ENCODE results near the gene MAGEF1.
"Not testable (repeated sequence)": the region's sequence is repeated elsewhere in the genome, so short reads cannot be mapped to it uniquely, and the experiment has no call there.

The MAGEF1 gene

GRCh38 chr3:184729154-184729553 lies 17.3 kb upstream of the MAGEF1 start:
- H3K4ac ChIP-seq (ENCODE audit: low read length); H3K36me3 ChIP-seq (replicated peaks in 1 of 2; ENCODE audit: control insufficient read depth in 2 of 2, insufficient read depth in 2 of 2, low read length in 2 of 2); H3K9me3 ChIP-seq (replicated peaks in 1 of 2; ENCODE audit: control insufficient read depth in 2 of 2, insufficient read depth in 1 of 2, low read depth in 1 of 2, low read length in 2 of 2); H3K18ac ChIP-seq (ENCODE audit: low read length); H2BK15ac ChIP-seq (ENCODE audit: low read length); H3K27me3 ChIP-seq (ENCODE audit: control insufficient read depth in 3 of 3, insufficient read depth in 3 of 3, low read depth in 1 of 3, low read length in 3 of 3); H2AFZ ChIP-seq (ENCODE audit: low read length); H3K4me3 ChIP-seq (ENCODE audit: low read length in 2 of 2); H2BK5ac ChIP-seq (ENCODE audit: low read length); H4K91ac ChIP-seq (ENCODE audit: low read depth, low read length, poor library complexity); H3K79me1 ChIP-seq (ENCODE audit: low read depth, low read length); H3K27ac ChIP-seq (replicated peaks; ENCODE audit: low read length); H2BK12ac ChIP-seq (ENCODE audit: low read length); DNase-seq (ENCODE audit: low spot score); H3K4me2 ChIP-seq (ENCODE audit: insufficient read depth, low read length, poor library complexity, severe bottlenecking); H2BK120ac ChIP-seq (ENCODE audit: low read depth, low read length); H3K14ac ChIP-seq (ENCODE audit: low read length); H4K8ac ChIP-seq (ENCODE audit: low read depth, low read length); H3K9ac ChIP-seq (ENCODE audit: low read depth, low read length, poor library complexity); H2AK5ac ChIP-seq (ENCODE audit: low read depth, low read length); H3K23ac ChIP-seq (ENCODE audit: low read depth, low read length, poor library complexity): not testable (repeated sequence)
- no CpG with 5 or more reads among the region's 14 CpGs for WGBS, 2 donors (ENCODE audit: extremely low coverage in 2 of 2, insufficient read length in 2 of 2, insufficient replicate concordance in 1 of 2)
- H3K4me1 ChIP-seq (ENCODE audit: control insufficient read depth in 2 of 2, insufficient read depth in 1 of 2, low read depth in 1 of 2, low read length in 2 of 2), result peaks cover 10 to 12% of the 10 kb centered on the region in 2 donors

GRCh38 chr3:184728010-184728527 lies 16.2 kb upstream of the MAGEF1 start:
- Histone ChIP-seq H4K91ac (ENCODE audit: low read depth, low read length, poor library complexity) (no peak overlapping the region), H3K14ac (ENCODE audit: low read length) (no peak overlapping the region), H2BK15ac (ENCODE audit: low read length) (no peak overlapping the region), H3K4me1 (ENCODE audit: control insufficient read depth in 2 of 2, insufficient read depth in 1 of 2, low read depth in 1 of 2, low read length in 2 of 2) (peaks cover 10 to 12% of the 10 kb centered on the region in 2 donors), H3K18ac (ENCODE audit: low read length) (no peak overlapping the region), H3K27ac (replicated peaks; ENCODE audit: low read length) (no peak overlapping the region), H2BK5ac (ENCODE audit: low read length) (no peak overlapping the region), H3K36me3 (replicated peaks in 1 of 2; ENCODE audit: control insufficient read depth in 2 of 2, insufficient read depth in 2 of 2, low read length in 2 of 2) (no peaks in the 10 kb centered on the region), H2BK12ac (ENCODE audit: low read length) (no peak overlapping the region), H3K9ac (ENCODE audit: low read depth, low read length, poor library complexity) (no peak overlapping the region), H2AFZ (ENCODE audit: low read length) (no peak overlapping the region), H4K8ac (ENCODE audit: low read depth, low read length) (no peak overlapping the region), H3K9me3 (replicated peaks in 1 of 2; ENCODE audit: control insufficient read depth in 2 of 2, insufficient read depth in 1 of 2, low read depth in 1 of 2, low read length in 2 of 2) (no peaks in the 10 kb centered on the region), H3K79me1 (ENCODE audit: low read depth, low read length) (no peaks in the 10 kb centered on the region), H2AK5ac (ENCODE audit: low read depth, low read length) (no peak overlapping the region), H3K4ac (ENCODE audit: low read length) (no peak overlapping the region), H3K4me2 (ENCODE audit: insufficient read depth, low read length, poor library complexity, severe bottlenecking) (no peak overlapping the region), H2BK120ac (ENCODE audit: low read depth, low read length) (no peak overlapping the region), H3K23ac (ENCODE audit: low read depth, low read length, poor library complexity) (no peak overlapping the region), H3K27me3 (ENCODE audit: control insufficient read depth in 3 of 3, insufficient read depth in 3 of 3, low read depth in 1 of 3, low read length in 3 of 3) (no peaks in the 10 kb centered on the region), H3K4me3 (ENCODE audit: low read length in 2 of 2) (no peak overlapping the region)
- DNase-seq (ENCODE audit: low spot score), result no peak
- WGBS, 2 donors (ENCODE audit: extremely low coverage in 2 of 2, insufficient read length in 2 of 2, insufficient replicate concordance in 1 of 2), result no CpG with 5 or more reads among the region's 6 CpGs

GRCh38 chr3:184727357-184728009 lies 15.6 kb upstream of the MAGEF1 start:
- Histone ChIP-seq H3K14ac (ENCODE audit: low read length) (no peak overlapping the region), H3K23ac (ENCODE audit: low read depth, low read length, poor library complexity) (no peak overlapping the region), H3K79me1 (ENCODE audit: low read depth, low read length) (no peaks in the 10 kb centered on the region), H3K4me3 (ENCODE audit: low read length in 2 of 2) (no peak overlapping the region), H4K91ac (ENCODE audit: low read depth, low read length, poor library complexity) (no peak overlapping the region), H2AK5ac (ENCODE audit: low read depth, low read length) (no peak overlapping the region), H3K4me1 (ENCODE audit: control insufficient read depth in 2 of 2, insufficient read depth in 1 of 2, low read depth in 1 of 2, low read length in 2 of 2) (peaks cover 7 to 10% of the 10 kb centered on the region in 2 donors), H3K9ac (ENCODE audit: low read depth, low read length, poor library complexity) (no peak overlapping the region), H3K27me3 (ENCODE audit: control insufficient read depth in 3 of 3, insufficient read depth in 3 of 3, low read depth in 1 of 3, low read length in 3 of 3) (no peaks in the 10 kb centered on the region), H2BK15ac (ENCODE audit: low read length) (no peak overlapping the region), H3K4ac (ENCODE audit: low read length) (no peak overlapping the region), H2BK120ac (ENCODE audit: low read depth, low read length) (no peak overlapping the region), H3K4me2 (ENCODE audit: insufficient read depth, low read length, poor library complexity, severe bottlenecking) (no peak overlapping the region), H3K9me3 (replicated peaks in 1 of 2; ENCODE audit: control insufficient read depth in 2 of 2, insufficient read depth in 1 of 2, low read depth in 1 of 2, low read length in 2 of 2) (no peaks in the 10 kb centered on the region), H3K27ac (replicated peaks; ENCODE audit: low read length) (no peak overlapping the region), H2BK5ac (ENCODE audit: low read length) (no peak overlapping the region), H4K8ac (ENCODE audit: low read depth, low read length) (no peak overlapping the region), H3K36me3 (replicated peaks in 1 of 2; ENCODE audit: control insufficient read depth in 2 of 2, insufficient read depth in 2 of 2, low read length in 2 of 2) (no peaks in the 10 kb centered on the region), H2BK12ac (ENCODE audit: low read length) (no peak overlapping the region), H3K18ac (ENCODE audit: low read length) (no peak overlapping the region), H2AFZ (ENCODE audit: low read length) (no peak overlapping the region)
- peak; percentile 89 for DNase-seq (ENCODE audit: low spot score)
- no CpG with 5 or more reads among the region's 10 CpGs for WGBS, 2 donors (ENCODE audit: extremely low coverage in 2 of 2, insufficient read length in 2 of 2, insufficient replicate concordance in 1 of 2)

GRCh38 chr3:184726497-184726896 lies 14.6 kb upstream of the MAGEF1 start:
- H3K23ac ChIP-seq (ENCODE audit: low read depth, low read length, poor library complexity), result no peak overlapping the region
- H3K4me3 ChIP-seq (ENCODE audit: low read length in 2 of 2), result no peak overlapping the region
- peaks cover 2 to 4% of the 10 kb centered on the region in 2 donors for H3K4me1 ChIP-seq (ENCODE audit: control insufficient read depth in 2 of 2, insufficient read depth in 1 of 2, low read depth in 1 of 2, low read length in 2 of 2)
- no peak overlapping the region for H3K4me2 ChIP-seq (ENCODE audit: insufficient read depth, low read length, poor library complexity, severe bottlenecking)
- H3K79me1 ChIP-seq (ENCODE audit: low read depth, low read length), result no peaks in the 10 kb centered on the region
- H2BK12ac ChIP-seq (ENCODE audit: low read length), result no peak overlapping the region
- H3K27ac ChIP-seq (replicated peaks; ENCODE audit: low read length), result no peak overlapping the region
- H4K91ac ChIP-seq (ENCODE audit: low read depth, low read length, poor library complexity), result no peak overlapping the region
- H2BK5ac ChIP-seq (ENCODE audit: low read length), result peak overlapping the region; percentile 20
- no peak overlapping the region for H2AK5ac ChIP-seq (ENCODE audit: low read depth, low read length)
- H2BK120ac ChIP-seq (ENCODE audit: low read depth, low read length), result no peak overlapping the region
- H3K18ac ChIP-seq (ENCODE audit: low read length), result no peak overlapping the region
- no peak overlapping the region for H3K4ac ChIP-seq (ENCODE audit: low read length)
- no peaks in the 10 kb centered on the region for H3K9me3 ChIP-seq (replicated peaks in 1 of 2; ENCODE audit: control insufficient read depth in 2 of 2, insufficient read depth in 1 of 2, low read depth in 1 of 2, low read length in 2 of 2)
- H2AFZ ChIP-seq (ENCODE audit: low read length), result no peak overlapping the region
- H4K8ac ChIP-seq (ENCODE audit: low read depth, low read length), result no peak overlapping the region
- no CpG with 5 or more reads among the region's 4 CpGs for WGBS, 2 donors (ENCODE audit: extremely low coverage in 2 of 2, insufficient read length in 2 of 2, insufficient replicate concordance in 1 of 2)
- no peaks in the 10 kb centered on the region for H3K27me3 ChIP-seq (ENCODE audit: control insufficient read depth in 3 of 3, insufficient read depth in 3 of 3, low read depth in 1 of 3, low read length in 3 of 3)
- H3K9ac ChIP-seq (ENCODE audit: low read depth, low read length, poor library complexity), result no peak overlapping the region
- no peak for DNase-seq (ENCODE audit: low spot score)
- H3K36me3 ChIP-seq (replicated peaks in 1 of 2; ENCODE audit: control insufficient read depth in 2 of 2, insufficient read depth in 2 of 2, low read length in 2 of 2), result no peaks in the 10 kb centered on the region
- H3K14ac ChIP-seq (ENCODE audit: low read length), result no peak overlapping the region
- H2BK15ac ChIP-seq (ENCODE audit: low read length), result no peak overlapping the region

All from neuronal stem cell (in vitro differentiated cells).